SU-DHL-6 (cell line): Measurements from ENCODE around the gene PEX11B.

ENCODE experiments used
- EZH2phosphoT487 ChIP-seq: fragments of 200-600 bp; sonication (generic), shearing (Covaris generic); conservative IDR thresholded peaks from 2 replicates; pipeline ENCODE4 v1.6.1; 2018; ENCODE audit warnings: mild to moderate bottlenecking, antibody characterized with exemption, low read length, moderate library complexity, mixed read lengths
- TF ChIP-seq, protein P1 (sequence below): fragments of 200-600 bp; sonication (generic); IDR thresholded peaks from one replicate; pipeline ENCODE4 v1.5.1; 2017; ENCODE audit warnings: antibody characterized with exemption, mild to moderate bottlenecking, low read length, moderate library complexity; ENCODE audit not compliant: insufficient read depth, poor library complexity, severe bottlenecking

DNA sequence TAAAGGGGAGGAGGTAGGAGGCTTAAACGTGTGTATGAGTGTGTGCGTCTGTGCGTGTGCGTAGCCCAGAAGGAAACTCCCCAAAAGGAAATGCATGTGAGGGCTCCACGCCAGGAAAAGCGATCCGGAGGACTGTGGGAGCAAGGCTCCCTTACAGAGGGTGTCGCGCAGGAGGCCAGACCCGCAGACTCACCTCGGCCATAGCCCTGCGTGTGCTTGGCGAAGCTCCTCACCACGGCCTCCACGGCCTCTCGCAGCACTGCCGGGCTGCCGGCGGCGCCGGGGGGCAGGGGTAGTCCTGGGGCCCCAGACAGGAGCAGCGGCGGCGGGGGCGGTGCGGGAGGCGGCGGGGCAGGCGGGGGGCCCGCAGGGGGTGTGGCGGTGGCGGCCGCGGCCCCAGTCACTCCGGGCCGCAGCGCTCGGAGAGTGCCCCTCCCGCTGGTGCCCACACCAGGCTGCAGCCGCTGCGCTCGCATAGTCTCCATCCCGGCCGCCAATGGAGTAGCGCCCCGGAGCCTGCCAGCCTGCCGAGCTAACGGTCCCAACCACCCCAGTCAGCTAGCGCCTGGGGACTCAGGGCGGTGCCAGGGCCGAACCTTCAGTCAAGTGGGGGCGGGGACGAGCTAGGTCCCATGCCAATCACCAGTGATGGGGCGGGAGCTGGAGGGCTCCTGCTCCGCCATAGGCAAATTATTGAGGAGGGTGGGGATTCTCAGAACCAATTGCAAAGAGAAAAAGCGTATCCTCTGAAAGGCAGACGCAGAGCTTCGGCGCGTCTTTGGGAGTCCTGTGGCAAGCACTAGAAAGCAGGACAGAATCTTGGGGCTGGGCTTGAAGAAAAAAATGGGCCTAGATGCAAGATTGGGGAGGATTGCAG lies 39.2 kb upstream of the PEX11B start, which contains the start of gene LIX1L:
- TF ChIP-seq, protein P1, sequence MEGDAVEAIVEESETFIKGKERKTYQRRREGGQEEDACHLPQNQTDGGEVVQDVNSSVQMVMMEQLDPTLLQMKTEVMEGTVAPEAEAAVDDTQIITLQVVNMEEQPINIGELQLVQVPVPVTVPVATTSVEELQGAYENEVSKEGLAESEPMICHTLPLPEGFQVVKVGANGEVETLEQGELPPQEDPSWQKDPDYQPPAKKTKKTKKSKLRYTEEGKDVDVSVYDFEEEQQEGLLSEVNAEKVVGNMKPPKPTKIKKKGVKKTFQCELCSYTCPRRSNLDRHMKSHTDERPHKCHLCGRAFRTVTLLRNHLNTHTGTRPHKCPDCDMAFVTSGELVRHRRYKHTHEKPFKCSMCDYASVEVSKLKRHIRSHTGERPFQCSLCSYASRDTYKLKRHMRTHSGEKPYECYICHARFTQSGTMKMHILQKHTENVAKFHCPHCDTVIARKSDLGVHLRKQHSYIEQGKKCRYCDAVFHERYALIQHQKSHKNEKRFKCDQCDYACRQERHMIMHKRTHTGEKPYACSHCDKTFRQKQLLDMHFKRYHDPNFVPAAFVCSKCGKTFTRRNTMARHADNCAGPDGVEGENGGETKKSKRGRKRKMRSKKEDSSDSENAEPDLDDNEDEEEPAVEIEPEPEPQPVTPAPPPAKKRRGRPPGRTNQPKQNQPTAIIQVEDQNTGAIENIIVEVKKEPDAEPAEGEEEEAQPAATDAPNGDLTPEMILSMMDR = no peak
- TF ChIP-seq EZH2phosphoT487 = no peak
